SK-N-DZ (cell line): ENCODE results near the gene DHRSX.
"Not testable (repeated sequence)": the region's sequence is repeated elsewhere in the genome, so short reads cannot be mapped to it uniquely, and the experiment has no call there.

Experiments used
- DNase-seq: peaks from one replicate; pipeline ENCODE4 v3.0.0-alpha.2; 2015; ENCODE audit warnings: low spot score

Gene DHRSX

DNA sequence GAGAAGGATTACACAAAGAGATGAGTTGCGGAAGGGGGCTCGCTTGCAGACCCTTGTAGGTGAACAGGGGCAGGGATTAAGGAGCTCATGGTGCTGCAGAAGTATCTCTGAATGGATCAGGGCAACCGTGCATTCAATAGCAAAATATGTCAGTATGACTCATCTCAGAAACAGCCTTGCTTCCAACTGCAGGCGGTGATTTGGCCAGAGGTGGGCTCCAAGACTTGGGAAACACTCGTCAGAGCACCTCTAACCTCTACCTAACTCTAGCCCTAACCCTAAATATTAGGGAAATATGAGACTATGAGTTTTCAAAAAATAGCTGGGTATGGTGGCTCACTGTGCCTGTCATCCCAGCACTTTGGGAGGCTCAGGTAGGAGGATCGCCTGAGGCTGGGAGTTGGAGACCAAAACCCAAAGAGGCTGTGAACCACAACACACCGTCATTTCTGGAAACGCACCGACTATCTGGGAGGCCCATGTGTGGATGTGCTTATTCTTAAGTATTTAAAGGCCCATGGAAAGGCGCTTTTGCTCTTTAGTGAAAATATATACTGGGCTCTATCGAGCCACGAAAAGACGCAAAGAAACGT, 102.6 kb downstream of the DHRSX start:
- DNase-seq: no peak

DNA sequence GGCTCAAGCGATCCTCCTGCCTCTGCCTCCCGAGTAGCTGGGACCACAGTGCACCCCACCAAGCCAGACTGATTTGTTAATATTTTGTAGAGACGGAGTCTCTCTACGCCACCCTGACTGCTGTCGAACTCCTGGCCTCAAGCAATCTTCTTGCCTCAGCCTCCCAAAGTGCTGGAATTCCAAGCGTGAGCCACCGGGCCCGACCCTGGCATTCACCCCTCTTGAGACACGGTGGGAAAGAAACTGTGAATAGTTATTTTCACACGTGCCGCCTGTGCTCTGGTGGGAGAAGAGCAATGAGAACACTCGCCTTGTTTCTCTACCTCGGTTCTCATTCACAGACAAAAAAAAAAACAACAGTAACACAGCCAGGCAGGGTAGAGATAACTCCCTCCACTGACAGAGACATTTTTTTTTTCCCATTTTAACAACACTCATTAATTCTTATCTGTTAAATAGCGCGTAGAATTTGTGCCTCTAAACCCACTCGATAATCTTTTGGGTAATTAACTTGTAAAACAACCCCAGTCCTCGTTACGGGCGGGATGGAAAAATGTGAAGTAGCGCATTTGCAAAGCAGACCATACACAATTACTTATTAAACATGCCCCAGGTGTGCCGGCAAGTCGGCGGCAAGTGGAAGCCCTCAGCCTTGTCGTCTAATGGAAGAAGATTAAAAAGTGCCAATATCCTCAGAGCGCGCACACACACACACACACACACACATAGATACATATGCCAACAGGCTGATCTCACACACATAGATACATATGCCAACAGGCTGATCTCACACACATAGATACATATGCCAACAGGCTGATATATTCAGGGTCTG, 103.3 kb downstream of the DHRSX start:
- DNase-seq: no peak

DNA sequence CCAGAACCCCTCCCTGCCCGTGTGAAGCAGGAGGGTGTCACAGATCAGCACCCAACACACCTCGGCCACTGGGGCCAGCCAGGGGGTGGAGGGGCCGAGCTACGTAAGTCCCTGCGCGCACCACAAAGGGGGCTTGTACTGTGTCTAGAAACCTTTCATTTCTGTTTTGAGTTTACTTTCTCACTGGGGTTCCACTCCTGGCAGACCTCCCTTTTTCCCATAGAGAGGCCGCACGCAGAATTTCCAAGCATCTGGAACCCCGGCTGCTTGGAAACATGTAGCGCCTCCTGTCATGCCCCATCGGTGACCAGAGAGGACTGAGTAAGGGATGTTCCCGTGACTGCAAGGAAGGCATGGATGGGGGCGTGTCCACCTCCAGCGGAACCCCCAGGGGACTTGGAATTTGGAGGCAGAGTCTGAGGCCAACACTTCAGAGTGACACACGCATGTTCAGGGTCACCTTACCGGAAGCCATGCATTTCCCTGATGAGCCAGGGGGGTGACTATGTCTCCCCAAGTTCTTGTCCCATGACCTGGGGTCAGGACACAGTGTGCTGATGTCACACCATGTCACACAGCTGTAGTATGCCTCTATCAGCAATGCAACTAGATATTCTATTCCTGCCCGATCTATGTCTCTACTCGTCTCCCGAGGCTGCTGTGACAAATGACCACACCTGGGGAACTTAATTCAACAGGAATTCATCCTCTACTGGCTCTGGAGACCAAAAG, 105.3 kb downstream of the DHRSX start:
- no peak for DNase-seq

DNA sequence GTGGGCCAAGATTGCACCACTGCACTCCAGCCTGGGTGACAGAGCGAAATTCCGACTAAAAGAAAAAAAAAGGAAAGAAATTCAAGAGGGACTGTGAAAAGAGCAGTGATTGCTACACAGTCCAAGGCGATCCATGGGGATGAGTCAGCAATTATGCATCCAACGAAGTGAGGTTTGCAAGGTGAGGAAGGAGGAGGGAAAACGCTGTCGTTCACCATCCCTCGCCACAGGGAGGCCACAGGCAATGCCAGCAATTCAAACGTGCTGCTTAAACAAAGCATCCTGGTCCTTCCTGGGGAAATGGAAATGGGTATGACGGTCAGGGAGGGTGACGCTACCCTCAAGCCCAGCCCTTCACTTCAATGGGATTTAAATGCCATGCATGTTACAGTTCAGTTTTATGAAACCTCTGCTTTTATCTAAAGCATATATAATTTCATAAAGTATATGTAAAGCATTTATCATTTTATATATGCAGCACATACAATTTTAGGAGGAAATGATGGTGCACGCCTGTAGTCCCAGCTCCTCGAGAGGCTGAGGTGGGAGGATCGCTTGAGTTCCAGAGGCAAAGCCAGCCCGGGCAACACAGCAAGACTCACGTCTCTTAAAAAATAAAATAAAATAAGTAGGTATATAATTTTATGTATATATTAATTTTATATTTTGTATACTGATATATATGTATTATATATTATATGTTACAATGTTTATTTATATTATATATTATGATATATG, 108.7 kb downstream of the DHRSX start:
- DNase-seq: no peak

DNA sequence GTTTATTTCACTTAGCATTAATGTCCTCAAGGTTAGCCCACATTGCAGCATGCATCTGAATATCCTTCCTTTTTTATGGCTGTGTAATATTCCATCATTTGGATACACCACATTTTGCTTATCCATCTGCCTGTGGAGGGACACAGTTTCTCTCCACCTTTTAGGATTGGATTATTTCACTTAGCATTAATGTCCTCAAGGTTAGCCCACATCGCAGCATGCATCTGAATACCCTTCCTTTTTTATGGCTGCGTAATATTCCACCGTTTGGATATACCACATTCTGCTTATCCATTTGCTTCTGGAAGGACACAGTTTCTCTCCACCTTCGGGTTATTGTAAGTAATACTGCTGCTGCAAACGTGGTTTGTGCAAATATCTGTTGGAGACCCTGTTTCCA, 110.0 kb downstream of the DHRSX start:
- DNase-seq: no peak

DNA sequence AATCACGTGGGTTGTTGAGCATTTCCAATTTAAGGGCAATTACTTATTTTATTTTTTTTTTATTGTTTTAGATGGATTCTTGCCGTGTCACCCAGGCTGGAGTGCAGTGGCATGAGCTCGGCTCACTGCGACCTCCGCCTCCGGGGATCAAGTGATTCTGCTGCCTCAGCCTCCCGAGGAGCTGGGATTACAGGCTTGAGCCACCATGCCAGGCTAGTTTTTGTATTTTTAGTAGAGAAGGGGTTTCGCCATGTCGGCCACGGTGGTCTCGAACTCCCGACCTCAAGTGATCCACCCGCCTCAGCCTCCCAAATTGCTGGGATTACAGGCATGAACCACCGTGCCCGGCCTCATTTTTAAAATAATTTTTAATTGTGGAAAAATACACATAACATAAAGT, 111.0 kb downstream of the DHRSX start:
- DNase-seq: not testable (repeated sequence)

DNA sequence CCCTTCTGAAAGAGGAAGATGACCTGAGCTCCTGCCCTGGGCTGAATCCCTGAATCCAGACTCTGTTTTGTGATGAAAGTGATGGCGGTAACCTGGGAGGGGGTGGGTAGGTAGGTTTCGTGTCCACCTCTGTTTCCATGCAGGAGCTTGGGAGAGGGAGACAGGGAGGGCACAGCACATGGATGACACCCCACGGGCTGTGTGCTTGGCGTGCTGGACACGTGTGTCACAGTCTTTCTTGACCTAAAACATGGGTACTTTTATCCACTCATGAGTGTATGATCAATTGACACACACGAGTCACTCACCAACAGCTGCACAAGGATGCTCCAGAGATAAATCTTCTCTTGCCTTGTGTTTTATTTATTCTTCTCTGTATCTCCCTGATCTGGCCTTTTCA, 111.5 kb downstream of the DHRSX start:
- no peak for DNase-seq

DNA sequence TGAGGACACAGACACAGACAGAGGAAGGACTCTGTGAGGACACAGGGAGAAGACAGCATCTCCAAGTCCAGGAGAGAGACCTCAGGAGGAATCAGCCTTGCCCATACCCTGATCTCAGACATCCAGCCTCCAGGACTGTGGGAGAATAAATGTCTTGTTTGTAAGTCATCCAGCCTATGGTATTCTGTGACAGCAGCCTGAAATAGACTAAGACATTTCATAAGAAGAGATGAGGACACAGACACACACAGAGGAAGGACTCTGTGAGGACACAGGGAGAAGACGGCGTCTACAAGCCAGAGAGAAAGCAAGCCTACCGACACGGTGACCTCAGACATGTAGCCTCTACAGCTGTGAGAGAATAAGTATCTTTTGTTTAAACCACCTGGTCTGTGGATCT, 112.1 kb downstream of the DHRSX start:
- DNase-seq: no peak

DNA sequence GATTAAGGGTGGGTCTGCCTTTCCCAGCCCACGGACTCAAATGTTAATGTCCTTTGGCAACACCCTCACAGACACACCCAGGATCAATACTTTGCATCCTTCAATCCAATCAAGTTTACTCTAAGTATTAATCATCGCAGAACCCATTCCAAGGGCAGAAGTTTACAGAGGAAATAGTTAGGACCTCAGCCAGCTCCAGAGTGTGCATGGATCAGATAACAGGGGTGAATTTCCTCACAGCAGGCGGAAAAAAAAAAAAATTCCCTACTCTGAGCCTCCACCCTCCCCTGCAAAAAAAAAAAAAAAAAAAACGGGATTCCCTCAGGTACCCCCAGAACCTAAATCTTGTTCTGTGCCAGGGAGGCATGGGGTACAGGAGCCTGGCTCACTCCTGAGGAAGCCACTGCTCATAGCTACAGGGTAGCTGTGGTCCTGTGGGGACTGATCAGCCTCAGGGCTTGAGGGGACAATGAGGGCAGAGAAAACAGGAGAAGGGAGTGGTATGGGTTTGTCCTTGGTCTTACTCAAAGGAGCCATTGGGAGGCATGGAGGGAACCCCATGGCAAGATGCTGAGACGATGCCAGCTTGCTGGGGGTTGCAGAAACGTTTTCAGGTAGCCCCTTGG, 113.0 kb downstream of the DHRSX start:
- no peak for DNase-seq

DNA sequence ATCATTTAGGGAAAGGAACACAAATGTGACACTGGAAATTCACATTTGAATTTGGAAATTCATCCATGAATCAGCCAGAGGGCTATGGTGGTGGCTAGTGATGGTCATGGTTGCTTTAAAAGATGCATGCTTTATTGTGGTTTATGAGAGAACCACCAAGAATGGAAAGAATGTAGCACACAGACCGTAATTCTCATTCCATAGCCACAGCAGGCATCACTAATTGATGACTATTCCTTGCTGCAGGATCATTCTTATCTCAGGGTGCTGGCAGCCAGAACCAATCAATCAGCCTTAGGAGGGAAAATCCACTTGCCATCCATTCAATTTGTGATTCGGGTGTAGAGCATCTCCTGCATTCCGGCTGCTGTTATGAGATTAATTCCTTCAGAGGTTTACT, 115.6 kb downstream of the DHRSX start:
- DNase-seq: no peak

DNA sequence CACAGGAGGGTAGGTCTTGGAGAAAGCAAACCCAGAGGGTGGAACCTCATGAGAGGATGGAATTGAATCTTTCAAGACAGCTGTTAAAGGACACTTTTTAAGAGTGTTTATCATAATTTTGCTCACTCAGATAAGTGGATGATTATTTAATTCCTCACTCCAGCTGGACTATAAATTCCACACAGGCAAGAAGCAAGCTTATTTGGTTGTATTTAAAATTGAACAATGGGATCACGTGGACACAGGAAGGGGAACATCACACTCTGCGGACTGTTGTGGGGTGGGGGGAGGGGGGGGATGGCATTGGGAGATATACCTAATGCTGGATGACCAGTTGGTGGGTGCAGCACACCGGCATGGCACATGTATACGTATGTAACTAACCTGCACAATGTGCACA, 116.3 kb downstream of the DHRSX start:
- no peak for DNase-seq

DNA sequence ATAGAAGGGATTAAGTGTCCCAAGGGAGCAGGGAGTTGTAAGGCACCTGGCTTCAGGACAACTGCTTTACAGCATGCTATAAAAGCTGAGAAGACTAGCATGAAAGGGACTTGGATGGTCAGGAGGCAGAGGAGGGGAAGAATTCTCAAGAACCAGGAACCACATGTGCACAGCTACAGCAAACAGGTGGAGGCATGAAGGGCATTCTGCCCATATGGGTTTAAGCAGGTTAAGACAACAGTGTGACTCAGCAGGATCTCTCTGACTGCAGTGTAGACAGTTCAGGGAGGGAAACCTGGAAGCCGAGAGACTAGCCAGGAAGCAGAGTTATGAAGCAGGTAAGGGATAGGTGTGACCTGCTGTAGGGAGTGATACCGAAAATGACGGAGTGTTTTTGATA, 117.0 kb downstream of the DHRSX start:
- DNase-seq: no peak

DNA sequence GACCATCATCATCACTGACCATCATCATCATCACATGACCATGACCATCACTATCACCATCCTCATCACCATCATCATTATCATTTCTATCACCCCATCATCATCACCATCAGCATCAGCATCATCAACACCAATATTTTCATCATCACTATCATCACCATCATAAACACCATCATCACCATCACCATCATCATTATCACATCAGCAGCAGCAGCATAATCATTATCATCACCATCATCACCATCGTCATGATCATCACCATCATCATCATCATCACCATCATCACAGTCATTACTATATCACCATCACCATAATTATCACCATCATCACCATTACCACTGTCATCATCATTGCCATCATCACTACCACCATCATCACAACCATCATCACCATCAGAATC, 117.6 kb downstream of the DHRSX start:
- no peak for DNase-seq

DNA sequence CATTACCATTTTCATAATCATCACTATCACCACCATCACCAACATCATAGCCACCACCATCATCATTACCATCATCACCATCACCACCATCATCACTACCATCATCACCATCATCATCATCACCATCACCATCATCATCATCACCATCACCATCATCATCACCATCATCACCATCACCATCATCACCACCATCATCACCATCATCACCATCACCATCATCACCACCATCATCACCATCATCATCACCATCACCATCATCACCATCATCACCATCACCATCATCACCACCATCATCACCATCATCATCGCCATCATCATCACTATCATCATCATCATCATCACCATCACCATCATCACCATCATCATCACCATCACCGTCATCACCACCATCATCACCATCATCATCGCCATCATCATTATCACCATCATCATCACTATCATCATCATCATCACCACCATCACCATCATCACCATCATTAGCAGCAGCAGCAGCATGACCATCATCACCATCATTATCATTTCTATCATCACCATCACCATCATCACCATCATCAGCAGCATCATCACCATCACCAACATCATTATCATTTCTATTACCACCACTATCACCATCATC, 118.2 kb downstream of the DHRSX start:
- DNase-seq: not testable (repeated sequence)

DNA sequence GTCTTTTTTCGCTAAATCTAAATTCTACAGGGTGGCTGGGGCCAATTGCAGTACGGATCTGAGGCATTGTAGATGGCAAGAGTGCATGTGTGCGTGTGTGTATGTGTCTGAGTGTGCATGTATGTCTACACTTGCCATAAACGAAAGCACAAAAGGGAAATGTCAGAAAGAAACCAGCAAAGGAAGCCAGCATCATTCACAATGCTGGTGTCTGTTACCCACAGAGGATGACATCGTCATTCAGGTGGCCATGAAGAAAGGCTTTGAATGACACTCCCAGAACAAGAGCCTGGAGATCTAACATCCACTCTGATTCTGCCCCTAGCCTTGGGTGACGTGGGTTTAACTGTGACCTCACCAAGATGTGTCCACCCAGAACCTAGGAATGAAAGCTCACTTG, 124.6 kb downstream of the DHRSX start:
- DNase-seq: no peak

DNA sequence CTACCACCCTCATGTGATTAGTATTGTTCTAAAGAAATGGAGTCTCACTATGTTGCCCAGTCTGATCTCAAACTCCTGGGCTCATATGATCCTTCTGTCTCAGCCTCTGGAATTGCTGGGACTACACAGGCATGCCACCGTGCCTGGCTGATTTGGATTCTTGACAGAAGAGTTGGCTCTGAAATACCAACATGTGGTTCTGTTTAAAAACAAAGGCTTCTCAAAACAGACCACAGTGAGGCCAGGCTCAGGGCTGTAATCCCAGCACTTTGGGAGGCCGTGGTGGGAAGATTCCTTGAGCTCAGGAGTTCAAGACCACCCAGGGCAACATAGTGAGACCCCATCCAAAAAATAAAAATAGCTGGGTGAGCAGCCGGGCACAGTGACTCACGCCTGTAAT, 126.7 kb downstream of the DHRSX start:
- DNase-seq: no peak

DNA sequence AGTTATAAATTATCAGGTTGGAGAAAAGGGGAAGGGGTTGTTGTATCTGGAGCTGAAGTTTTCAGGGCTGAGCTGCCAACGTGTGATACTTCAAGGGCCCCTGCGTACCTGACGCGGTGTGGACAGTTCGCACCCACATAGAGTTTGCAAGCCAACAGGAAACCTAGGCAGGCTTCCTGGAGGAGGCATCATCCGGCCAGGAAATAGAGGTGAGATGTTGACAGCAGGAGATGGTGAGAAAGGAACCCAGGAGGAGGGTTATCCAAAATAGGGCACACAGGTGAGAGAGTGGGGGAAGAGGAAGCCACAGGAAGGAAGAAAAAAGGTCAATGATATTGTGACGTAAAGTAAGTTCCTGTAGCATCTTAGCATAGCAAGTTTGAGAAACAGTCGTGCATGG, 127.2 kb downstream of the DHRSX start:
- no peak for DNase-seq

DNA sequence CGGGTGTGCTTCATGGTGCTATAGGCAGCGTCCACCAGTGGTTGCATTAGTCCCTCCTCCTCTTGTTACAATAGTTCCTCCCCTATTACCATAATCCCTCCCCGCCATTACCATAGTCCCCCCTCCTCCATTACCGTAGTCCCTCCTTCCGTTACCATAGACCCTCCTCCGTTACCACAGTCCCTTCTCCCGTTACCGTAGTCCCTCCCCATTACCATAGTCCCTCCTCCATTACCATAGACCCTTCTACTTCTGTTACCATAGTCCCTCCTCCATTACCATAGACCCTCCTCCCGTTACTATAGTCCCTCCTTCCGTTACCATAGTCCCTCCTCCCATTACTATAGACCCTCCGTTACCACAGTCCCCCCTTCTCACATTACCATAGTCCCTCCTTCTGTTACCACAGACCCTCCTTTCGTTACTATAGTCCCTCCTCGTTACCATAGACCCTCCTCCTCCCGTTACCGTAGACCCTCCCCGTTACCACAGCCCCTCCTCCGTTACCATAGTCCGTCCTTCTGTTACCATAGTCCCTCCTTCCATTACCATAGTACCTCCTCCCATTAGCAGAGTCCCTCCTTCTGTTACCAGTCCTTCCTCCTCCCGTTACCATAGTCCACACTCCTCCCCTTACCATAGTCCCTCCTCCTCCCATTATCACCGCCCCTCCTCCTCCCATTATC, 129.6 kb downstream of the DHRSX start:
- no peak for DNase-seq

DNA sequence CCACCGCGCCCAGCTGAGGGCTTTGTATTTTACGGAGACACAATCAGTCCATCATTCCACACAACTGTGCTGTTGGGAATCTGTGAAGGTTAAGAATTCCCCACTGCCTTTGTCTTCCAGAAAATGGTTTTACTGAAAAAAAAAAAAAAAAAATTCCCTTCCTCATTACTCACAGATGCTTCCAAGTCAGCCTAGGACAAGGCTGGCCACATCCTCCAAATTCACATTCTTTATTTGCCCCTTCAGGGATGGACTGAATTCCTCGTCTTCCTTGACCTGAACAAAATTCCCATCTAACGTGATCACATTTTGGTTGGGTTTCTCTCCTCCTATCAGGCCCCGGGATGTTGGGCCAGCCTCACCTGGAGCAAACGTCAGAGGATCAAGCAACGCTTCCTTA, 130.3 kb downstream of the DHRSX start:
- no peak for DNase-seq

DNA sequence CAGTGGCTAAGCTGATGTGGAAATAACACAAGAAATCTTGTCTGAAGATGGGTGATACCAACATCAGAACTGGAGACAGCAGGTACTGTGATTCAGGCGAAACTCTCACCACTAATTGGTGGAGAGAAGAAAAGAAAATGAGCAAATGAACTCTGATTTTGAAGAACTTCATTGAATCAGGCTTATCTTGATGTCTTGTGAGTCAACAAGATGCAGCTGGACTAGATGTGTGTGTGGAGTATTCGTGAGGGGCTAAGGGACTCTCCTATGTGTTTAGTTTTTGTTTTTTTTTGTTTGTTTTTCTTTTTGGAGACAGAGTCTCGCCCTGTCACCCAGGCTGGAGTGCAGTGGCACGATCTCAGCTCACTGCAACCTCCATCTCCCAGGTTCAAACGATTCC, 131.6 kb downstream of the DHRSX start:
- no peak for DNase-seq

DNA sequence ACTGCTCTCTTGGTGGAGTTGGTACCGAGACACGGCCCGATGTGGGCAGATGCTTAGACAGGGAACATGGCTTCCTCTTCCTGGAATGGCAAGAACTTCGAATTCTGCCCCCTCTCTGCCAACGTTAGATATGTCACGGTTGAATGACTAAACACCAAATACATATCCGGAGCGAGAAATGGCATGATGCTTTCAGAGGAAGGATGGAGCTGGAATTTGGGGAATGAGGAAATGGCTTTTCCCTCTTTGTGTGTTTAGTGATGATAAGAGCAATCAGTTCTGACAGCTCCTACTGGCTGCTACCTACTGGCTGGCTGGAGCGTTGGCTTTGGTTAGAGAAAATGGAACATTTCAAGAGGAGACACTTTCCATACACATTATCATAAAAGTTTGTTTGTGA, 140.0 kb downstream of the DHRSX start:
- DNase-seq: no peak
